GM12891 (cell line): ENCODE data around the gene CDCA4.
A peak's percentile ranks its signal among the peaks of the same experiment; 100 is the strongest.

Experiments used
- DNase-seq: peaks from one replicate; pipeline ENCODE4 v3.0.0; 2011; ENCODE audit warnings: low spot score; ENCODE audit not compliant: insufficient read length
- FAIRE-seq: peaks from 2 replicates; lab custom pipeline; 2011; peaks lifted over from hg19 to GRCh38; lab: Jason Lieb, UNC
- PAX5 ChIP-seq: IDR thresholded peaks from 2 replicates; pipeline ENCODE4 v1.6.1; 2011; ENCODE audit warnings: low read length, moderate library complexity, mild to moderate bottlenecking; ENCODE audit not compliant: insufficient read depth, severe bottlenecking
- POLR2A ChIP-seq: IDR thresholded peaks from 2 replicates; pipeline ENCODE4 v1.6.1; 2011; ENCODE audit warnings: low read depth, low read length, control low read depth
- POLR2AphosphoS5 ChIP-seq: IDR thresholded peaks from 2 replicates; pipeline ENCODE4 v1.6.1; 2011; ENCODE audit warnings: low read depth, low read length, control low read depth
- POU2F2 ChIP-seq: IDR thresholded peaks from 2 replicates; pipeline ENCODE4 v1.6.1; 2011; ENCODE audit warnings: low read depth, mild to moderate bottlenecking, control low read depth, low read length, moderate library complexity
- SPI1 ChIP-seq: IDR thresholded peaks from 2 replicates; pipeline ENCODE4 v1.6.1; 2011; ENCODE audit warnings: low read depth, low read length, control low read depth
- TAF1 ChIP-seq: IDR thresholded peaks from 2 replicates; pipeline ENCODE4 v1.6.1; 2011; ENCODE audit warnings: low read depth, low read length, control low read depth

CDCA4 gene

GRCh38 chr14:105059035-105059924 lies 38.4 kb upstream of the CDCA4 start:
- FAIRE-seq: peak; percentile 48
- DNase-seq: peak; percentile 28
- TF ChIP-seq TAF1: no peak
- TF ChIP-seq POLR2AphosphoS5: no peak
- TF ChIP-seq POLR2A: no peak
- TF ChIP-seq PAX5: no peak
- no peak for TF ChIP-seq SPI1
- TF ChIP-seq POU2F2: no peak

DNA sequence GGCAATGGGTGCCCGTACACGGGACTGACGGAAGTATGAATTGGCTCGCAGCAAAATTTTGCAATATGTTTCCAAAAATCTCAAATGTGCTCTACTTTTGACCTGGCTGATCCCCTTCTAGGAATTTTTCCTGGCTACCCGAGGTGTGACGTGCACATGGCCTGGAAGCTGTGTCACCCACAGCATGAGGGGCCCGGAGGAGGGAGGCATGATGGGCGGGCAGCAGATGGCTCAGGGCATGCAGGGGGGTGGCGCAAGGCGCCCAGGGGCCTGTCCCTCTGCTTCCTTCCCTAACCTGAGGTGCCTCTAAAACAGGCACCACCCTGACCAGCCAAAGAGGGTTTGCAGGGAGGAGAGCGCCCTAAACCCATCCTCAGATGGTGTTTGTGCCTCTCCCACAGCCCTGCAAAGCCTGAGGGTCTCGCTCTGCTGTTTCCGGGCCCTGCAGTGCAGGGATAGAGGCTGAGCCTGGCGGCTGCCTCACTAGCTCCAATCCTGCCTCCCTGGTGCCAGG lies 37.7 kb upstream of the CDCA4 start:
- DNase-seq (no peak), FAIRE-seq (no peak)
- 0 out of 2 replicates have a peak, but pooled peaks have one; percentile 46 for TF ChIP-seq POLR2A
- no peak for TF ChIP-seq TAF1
- TF ChIP-seq SPI1: no peak
- TF ChIP-seq POU2F2: 0 out of 2 replicates have a peak, but pooled peaks have one; percentile 18
- no peak for TF ChIP-seq PAX5
- TF ChIP-seq POLR2AphosphoS5: peak; percentile 40; the same call in 1 of the 2 replicates

- FAIRE-seq: no peak
- peak; percentile 16 for DNase-seq
- TF ChIP-seq TAF1 (no peak), POLR2AphosphoS5 (peak; percentile 31; the same call in 1 of the 2 replicates)
Observed at GRCh38 chr14:105056303-105056831, 35.5 kb upstream of the CDCA4 start.

GRCh38 chr14:105055736-105056302 lies 34.9 kb upstream of the CDCA4 start:
- no peak for FAIRE-seq
- DNase-seq: peak; percentile 5
- TF ChIP-seq POLR2AphosphoS5: 0 out of 2 replicates have a peak, but pooled peaks have one; percentile 50
- TF ChIP-seq SPI1: no peak

DNA sequence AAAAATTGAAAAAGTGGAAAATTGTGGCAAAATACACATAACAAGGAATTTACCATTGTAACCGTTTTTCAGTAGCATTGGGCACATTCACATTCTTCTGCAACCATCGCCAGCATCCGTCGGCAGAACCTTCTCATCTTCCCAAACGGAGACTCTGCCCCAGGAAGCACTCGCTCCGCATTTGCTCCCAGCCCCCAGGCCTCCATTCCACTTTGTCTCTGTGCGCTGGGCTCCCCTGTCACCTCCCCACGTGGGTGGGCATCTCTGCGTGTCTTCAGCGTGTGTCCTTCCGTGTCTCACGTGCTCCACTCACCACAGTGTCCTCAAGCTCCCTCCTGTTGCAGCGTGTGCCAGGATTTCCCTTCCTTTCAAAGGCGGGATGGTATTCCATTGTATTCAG lies 34.5 kb upstream of the CDCA4 start:
- FAIRE-seq (no peak), DNase-seq (peak; percentile 6)
- TF ChIP-seq SPI1 (no peak), POU2F2 (no peak), POLR2A (no peak), PAX5 (no peak), POLR2AphosphoS5 (peak; percentile 42; the same call in 1 of the 2 replicates)

DNA sequence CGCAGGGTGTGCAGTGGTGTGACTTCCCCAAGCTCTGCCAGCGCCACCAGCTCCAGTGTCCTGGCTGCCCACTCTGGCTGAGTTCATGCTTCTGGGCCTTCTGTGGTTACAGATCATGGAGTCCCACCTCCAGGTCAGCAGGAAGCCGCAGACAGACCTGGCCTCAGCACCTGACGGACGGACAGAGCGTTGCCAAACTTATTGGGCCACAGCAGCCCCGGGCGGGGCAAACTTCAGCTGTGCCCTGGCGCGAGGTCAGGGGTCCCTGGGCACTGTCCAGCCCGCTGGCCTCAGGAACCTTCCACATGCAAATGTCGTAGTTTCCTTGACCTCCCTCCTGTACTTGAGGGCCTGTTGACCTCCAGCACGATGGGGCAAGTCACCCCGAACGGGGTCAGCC lies 33.1 kb upstream of the CDCA4 start:
- TF ChIP-seq TAF1 (no peak), POLR2AphosphoS5 (peak; percentile 21; the same call in 1 of the 2 replicates), POLR2A (no peak), POU2F2 (no peak), SPI1 (no peak)
- peak; percentile 4 for DNase-seq
- FAIRE-seq: no peak

DNA sequence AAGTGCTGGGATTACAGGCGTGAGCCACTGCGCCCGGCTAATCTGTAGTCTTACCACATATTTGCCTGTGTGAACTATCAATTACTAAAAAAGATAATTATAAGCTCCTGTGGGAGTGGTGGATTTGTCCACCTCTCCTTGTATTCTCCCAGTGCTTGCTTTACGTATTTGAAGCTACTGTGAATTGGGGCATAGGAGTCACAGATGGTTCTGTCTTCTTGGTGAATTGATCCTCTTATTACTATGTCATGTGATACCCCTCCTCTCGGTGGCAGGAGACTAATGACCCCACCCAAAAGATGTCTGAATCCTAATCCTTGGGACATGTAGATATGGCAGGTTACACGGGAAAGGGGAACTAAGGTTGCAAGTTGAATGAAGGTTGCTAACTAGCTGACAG lies 32.5 kb upstream of the CDCA4 start:
- TF ChIP-seq POLR2AphosphoS5 (no peak), POLR2A (0 out of 2 replicates have a peak, but pooled peaks have one; percentile 3)
- no peak for FAIRE-seq
- DNase-seq: no peak

- no peak; the same call in 1 of the 2 replicates for TF ChIP-seq POLR2AphosphoS5
- no peak for TF ChIP-seq POU2F2
- TF ChIP-seq POLR2A: no peak
- no peak for TF ChIP-seq PAX5
- no peak for TF ChIP-seq TAF1
- TF ChIP-seq SPI1: no peak
- FAIRE-seq (no peak), DNase-seq (no peak)
Observed at GRCh38 chr14:105052110-105052458, 31.2 kb upstream of the CDCA4 start.

DNA sequence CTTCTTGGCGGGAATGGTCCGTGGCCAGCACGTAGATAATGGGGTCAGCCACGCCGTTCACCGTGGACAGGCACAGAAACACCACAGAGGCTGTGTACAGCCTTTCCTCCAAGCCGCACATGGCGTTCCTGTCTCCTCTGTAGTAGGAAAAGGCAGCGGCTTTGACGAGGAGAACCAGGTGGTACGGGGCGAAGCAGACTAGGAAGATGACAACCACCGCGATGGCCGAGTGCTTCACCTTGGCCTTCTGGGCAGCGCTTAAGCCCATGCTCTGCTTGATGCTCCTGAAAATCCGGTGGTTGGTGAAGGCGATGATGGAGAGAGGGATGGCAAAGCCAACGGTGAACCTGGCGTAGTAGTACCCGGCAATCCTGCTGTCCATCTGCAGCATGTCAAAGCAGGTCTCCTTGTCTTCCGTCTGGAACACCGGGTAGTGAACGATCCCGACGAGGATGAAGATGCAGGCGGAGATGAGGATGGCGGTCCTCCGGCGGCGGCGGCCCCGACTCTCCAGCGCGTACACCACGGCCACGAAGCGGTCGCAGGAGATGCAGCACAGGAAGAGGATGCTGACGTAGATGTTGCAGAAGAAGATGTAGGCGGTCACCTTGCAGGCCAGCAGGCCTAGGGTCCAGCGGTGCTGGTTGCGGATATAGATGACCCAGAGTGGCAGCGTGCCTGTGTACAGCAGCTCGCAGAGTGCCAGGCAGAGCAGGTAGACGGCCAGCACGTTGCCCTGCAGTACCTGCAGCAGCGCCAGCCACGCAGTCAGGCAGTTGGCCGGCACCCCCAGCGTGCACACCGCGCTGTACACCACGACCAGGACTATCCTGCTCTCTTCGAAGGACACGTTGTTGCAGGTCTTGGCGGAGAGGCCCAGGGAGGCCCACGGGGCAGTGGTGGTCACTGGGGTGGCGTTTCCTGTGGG lies 30.6 kb upstream of the CDCA4 start:
- FAIRE-seq: no peak
- TF ChIP-seq POLR2AphosphoS5 (peak; percentile 67; the same call in 1 of the 2 replicates), TAF1 (no peak), SPI1 (no peak), PAX5 (no peak), POLR2A (no peak), POU2F2 (no peak)

More for the DNA sequence above, 30.6 kb upstream of the CDCA4 start:
- DNase-seq: no peak
